IPS-18c (cell line): ENCODE results near the gene ELAVL2.

ENCODE experiments used
- H3K4me3 ChIP-seq: 2 replicates; pipeline ENCODE4 v1.7.0; 2013; ENCODE audit warnings: low read depth, mild to moderate bottlenecking, low read length, moderate library complexity; ENCODE audit not compliant: insufficient read depth
- H3K9me3 ChIP-seq: one replicate; pipeline ENCODE4 v1.6.1; 2013; ENCODE audit warnings: mild to moderate bottlenecking, low read length, moderate library complexity; ENCODE audit not compliant: control insufficient read depth, insufficient read depth

The ELAVL2 gene

GRCh38 chr9:23701291-23701690 is 124.7 kb downstream of the ELAVL2 start:
- Histone ChIP-seq H3K9me3 (no peaks in the 10 kb centered on the region), H3K4me3 (no peak overlapping the region)

DNA sequence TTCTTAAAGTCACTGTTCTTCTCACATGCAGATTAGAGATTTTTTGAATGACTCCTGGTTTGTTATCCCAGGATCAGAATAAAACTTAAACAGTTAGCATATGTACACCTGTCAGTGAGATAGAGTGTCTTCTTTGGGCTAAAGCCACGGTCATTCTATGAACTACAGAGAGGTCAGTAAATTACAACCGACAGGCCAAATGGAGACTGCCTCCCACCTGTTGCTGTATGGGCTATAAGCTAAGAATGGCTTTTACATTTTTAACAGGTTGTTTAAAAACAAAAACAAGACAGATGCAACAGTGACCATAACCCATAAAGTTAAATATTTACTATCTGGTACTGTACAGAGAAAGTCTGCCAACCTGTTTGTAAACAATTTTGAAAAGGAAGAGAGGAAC is 125.7 kb downstream of the ELAVL2 start:
- no peaks in the 10 kb centered on the region for H3K9me3 ChIP-seq
- no peak overlapping the region for H3K4me3 ChIP-seq

DNA sequence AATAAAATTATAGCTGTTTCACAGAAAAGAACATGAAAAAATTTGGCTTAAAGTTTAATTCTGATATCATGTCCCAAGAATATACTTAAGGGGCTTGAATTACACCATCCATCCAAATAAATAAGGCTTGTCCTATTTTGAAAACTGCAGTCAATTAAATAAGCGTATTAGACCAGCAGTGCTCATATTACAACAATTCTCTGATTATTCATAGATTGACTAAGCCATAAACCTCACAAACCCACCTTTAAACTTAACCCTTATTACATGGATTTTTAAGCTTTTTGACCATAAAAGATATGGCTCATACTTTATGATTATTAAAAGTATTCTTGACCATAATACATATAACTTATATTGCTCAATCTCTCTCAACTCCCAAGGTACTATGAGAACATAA is 127.9 kb downstream of the ELAVL2 start:
- Histone ChIP-seq H3K9me3 (no peaks in the 10 kb centered on the region), H3K4me3 (no peak overlapping the region)

GRCh38 chr9:23695572-23695971 is 130.5 kb downstream of the ELAVL2 start:
- H3K4me3 ChIP-seq = no peak overlapping the region
- no peaks in the 10 kb centered on the region for H3K9me3 ChIP-seq

- H3K9me3 ChIP-seq = no peaks in the 10 kb centered on the region
These were observed 132.7 kb downstream of the ELAVL2 start for GRCh38 chr9:23693374-23693773.

DNA sequence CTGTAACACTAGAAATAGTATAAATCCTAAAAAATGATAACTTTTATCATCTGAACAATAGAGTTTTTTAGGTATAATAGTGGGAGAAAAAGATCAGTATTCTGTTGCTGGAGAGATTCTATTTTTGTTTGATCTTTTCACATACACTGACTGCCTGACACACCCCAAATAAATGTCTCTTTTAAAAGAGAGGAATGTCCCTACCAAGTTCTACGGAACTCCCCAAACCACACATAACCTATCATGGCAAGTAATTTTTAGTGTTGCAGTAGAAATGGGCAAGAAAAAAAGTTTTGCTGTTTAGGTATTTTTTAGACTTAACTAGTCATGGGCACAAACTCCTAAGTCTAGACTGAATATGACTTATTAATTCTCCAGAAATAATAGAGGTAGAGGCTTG is 139.1 kb downstream of the ELAVL2 start:
- Histone ChIP-seq H3K9me3 (no peaks in the 10 kb centered on the region), H3K4me3 (no peak overlapping the region)

More at GRCh38 chr9:23693374-23693773, 132.7 kb downstream of the ELAVL2 start:
- no peak overlapping the region for H3K4me3 ChIP-seq

DNA sequence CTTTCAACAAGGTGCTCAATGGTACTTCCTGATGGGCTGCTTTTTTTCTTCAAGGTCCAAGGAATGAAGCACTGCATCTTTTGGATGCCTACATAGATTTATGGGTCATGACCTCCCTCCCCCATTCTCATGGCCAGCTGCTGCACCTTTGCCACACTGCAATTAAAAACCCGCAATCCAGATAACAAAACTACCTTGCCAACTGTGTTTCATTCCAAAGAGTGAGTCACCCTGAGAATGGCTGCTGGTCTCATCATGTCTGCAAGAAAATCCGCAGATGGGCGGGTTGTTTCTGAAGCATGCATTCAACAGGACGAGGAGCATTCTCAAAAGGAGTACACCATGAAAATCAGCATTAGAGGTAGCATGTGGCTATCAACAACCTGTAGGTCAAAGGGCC is 139.8 kb downstream of the ELAVL2 start:
- H3K4me3 ChIP-seq = no peak overlapping the region
- no peaks in the 10 kb centered on the region for H3K9me3 ChIP-seq

- H3K9me3 ChIP-seq = no peaks in the 10 kb centered on the region
- no peak overlapping the region for H3K4me3 ChIP-seq
These were observed 142.4 kb downstream of the ELAVL2 start for GRCh38 chr9:23683611-23684061.

DNA sequence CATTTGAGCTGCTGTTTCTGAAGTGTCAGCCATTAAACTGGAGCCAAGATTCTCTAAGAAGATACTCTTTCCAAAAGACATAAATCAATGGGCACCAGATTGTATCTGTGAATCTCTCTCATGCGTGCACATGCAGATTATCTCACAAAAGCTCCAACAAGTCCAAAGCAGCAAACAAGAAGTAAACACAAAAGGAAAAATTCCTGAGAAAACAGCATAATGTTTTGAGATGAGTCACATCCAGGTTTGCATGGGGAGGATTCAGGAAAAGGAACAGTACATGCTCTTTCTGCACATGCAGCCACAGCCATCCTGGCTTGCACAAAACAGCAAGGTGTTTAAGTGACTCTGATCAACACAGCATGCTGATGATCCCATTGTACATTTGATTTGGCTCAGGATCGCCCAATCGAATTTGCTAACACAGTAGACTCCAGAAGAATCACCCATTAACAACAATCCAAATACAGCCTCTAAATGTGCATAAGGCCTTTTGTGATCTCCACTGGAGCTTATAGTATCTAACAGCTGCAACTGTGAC is 143.1 kb downstream of the ELAVL2 start:
- Histone ChIP-seq H3K4me3 (no peak overlapping the region), H3K9me3 (no peaks in the 10 kb centered on the region)

DNA sequence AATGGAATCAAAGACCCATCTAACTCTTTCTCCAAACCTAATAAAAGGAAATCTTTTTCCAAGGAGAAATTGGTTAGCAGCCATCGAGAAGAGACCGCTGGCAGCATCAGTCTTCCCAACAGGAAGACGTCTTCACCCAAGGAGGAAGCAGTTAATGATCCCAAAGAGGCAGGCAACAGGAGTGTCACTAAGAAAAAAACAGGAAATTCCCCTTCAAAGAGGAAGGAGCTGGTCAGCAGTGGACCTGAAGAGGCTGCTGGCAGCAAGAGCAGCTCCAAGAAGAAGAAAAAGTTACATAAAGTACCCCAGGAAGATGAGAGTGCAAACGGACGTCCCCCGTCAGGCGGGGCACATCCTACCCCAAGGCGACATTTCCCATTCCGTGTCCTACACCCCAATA is 143.7 kb downstream of the ELAVL2 start:
- Histone ChIP-seq H3K9me3 (no peaks in the 10 kb centered on the region), H3K4me3 (no peak overlapping the region)

DNA sequence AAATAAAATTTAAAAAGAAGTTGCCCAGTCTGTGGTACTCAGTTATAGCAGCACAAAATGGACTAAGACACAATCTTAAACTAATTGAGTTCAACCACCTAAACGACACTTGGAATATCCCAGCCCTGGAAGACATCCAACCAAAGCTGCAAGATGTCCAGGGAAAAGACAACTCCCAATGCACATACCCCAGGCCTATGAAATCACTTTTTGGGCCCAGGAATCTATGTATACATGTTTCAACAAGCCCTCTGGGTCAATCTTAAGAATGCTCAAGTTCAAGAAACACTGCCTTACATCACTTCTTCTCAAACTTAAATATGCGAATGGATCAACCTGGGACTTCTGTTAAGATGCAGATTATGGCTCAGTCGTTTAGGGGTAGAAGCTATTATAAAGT is 148.6 kb downstream of the ELAVL2 start:
- Histone ChIP-seq H3K4me3 (no peak overlapping the region), H3K9me3 (no peaks in the 10 kb centered on the region)

- no peaks in the 10 kb centered on the region for H3K9me3 ChIP-seq
- no peak overlapping the region for H3K4me3 ChIP-seq
These were observed 151.9 kb downstream of the ELAVL2 start for GRCh38 chr9:23674016-23674585.

DNA sequence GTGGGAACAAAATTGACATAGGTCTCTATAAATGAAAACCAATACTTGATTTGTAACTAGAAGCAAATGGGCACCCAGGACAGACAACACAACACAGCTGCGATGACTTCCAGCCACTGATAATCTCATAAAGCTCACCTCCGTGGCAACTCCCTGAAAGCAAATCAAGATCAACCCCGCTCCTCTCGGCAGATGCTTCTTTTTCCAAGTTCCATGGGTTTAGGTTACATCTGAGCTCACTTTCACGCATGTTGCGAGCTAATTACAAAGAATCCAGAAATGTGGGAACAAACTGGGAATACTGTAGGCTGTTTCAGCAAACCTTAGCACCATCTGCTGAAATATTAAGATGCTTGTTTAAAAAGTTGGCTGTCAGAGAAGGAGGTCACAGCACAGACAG is 153.9 kb downstream of the ELAVL2 start:
- no peaks in the 10 kb centered on the region for H3K9me3 ChIP-seq
- H3K4me3 ChIP-seq = no peak overlapping the region

GRCh38 chr9:23669776-23670175 is 156.3 kb downstream of the ELAVL2 start:
- Histone ChIP-seq H3K4me3 (no peak overlapping the region), H3K9me3 (no peaks in the 10 kb centered on the region)

DNA sequence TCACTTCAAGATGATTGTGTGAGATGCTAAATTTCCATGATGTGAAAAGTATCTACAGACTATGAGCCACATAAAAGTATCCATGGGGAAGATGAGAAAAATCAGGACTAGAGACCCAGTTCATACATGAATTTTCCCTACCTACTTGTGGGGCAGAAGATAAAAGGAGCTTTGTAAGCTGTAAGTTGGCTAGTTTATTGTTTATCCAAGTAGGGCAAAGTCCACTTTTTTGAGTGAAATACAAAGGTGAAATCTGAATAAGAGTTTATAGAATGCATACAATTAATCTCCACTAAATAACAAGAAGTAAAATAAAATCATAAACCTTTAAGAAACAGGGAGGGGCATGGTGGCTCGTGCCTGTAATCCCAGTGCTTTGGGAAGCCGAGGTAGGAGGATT is 160.4 kb downstream of the ELAVL2 start:
- Histone ChIP-seq H3K4me3 (no peak overlapping the region), H3K9me3 (no peaks in the 10 kb centered on the region)

DNA sequence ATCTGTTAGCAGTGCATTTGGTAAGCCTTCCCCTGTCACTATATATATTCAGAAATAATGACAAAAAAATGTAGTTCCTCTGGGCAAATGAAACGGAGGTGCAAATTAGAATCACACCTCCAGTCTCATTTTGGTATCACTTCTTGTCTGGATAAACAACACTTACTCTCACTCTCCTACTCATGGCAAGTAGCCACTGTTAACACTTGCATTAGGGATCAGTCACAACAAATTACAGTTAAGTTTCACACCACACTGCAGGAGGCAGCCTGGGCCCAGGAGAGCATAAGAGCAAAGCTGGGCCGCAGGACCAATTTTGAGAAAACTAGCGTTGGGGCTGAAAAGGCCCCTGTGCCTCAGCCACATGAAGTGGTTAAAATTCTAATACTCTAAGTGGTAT is 161.0 kb downstream of the ELAVL2 start:
- Histone ChIP-seq H3K9me3 (no peaks in the 10 kb centered on the region), H3K4me3 (no peak overlapping the region)

- Histone ChIP-seq H3K9me3 (no peaks in the 10 kb centered on the region), H3K4me3 (no peak overlapping the region)
These were observed 162.1 kb downstream of the ELAVL2 start for GRCh38 chr9:23663946-23664345.

DNA sequence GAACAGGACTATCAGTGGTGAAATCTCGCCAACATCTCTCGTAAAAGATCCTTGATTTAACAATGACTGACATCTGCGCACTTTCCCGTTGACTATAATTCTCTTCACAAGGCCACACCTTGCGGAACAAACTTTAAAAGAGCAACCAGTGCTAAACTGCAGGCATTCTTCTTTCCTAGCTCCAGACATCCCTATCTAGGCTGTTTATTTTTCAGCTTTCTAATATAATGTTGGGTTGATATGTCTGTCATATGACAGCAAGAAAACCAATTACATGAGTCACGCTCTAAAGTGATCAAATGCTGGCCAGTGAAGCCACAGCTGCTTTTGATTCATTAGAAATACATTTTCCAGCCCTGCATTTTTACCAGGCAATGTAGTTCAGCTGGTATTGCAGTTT is 162.5 kb downstream of the ELAVL2 start:
- no peak overlapping the region for H3K4me3 ChIP-seq
- H3K9me3 ChIP-seq = no peaks in the 10 kb centered on the region

DNA sequence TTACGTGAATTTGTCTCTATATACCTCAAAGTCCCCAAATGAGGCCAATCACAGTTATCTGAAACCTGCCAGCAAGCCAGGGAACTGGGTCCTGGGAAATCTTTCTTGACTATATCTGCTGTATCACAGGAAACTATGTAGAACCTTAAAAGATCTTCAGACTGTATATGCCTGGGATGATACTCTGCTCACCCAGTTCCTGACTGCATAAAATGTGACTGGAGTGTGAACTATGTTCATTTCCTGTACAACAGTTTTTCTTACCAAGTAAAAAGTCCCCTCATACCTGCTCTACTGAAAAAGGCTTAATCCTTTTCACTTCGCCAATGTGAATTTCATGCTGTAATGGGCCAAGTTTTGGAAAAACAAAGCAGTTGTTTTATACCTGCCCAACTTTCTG is 162.9 kb downstream of the ELAVL2 start:
- H3K4me3 ChIP-seq = no peak overlapping the region
- H3K9me3 ChIP-seq = no peaks in the 10 kb centered on the region
